ENCODE data around the gene CC2D2A.

DNA sequence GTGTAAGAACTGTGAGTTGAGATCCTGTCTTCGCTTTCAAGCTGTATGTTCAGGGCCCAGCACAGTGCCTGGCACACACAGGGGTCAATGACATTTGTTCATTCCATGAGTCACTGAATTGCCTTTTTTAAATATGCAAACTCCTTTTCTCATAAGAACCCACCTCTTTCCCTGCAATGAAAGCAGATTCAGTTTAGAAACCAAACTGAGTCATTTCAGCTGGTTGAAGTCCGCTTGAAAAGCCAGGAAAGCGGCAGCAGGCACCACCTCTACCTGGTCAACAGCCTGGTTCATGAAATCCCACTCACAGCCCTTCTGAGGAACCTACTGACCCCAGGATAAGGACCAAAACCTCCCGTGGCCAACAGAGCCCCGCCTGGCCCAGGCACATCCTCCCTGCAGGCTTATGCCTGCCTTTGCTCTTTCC lies 46.4 kb upstream of the CC2D2A start:
- TF ChIP-seq, protein P1, sequence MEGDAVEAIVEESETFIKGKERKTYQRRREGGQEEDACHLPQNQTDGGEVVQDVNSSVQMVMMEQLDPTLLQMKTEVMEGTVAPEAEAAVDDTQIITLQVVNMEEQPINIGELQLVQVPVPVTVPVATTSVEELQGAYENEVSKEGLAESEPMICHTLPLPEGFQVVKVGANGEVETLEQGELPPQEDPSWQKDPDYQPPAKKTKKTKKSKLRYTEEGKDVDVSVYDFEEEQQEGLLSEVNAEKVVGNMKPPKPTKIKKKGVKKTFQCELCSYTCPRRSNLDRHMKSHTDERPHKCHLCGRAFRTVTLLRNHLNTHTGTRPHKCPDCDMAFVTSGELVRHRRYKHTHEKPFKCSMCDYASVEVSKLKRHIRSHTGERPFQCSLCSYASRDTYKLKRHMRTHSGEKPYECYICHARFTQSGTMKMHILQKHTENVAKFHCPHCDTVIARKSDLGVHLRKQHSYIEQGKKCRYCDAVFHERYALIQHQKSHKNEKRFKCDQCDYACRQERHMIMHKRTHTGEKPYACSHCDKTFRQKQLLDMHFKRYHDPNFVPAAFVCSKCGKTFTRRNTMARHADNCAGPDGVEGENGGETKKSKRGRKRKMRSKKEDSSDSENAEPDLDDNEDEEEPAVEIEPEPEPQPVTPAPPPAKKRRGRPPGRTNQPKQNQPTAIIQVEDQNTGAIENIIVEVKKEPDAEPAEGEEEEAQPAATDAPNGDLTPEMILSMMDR (IDR thresholded peaks at IDR 0.05), result no peak
- TF ChIP-seq POLR2A (IDR thresholded peaks at IDR 0.05), result no peak
- TF ChIP-seq POLR2AphosphoS5 (IDR thresholded peaks at IDR 0.05), result no peak
- TF ChIP-seq EP300 (IDR thresholded peaks at IDR 0.05), result no peak
